Heart left ventricle (tissue), 13 donors: ENCODE measurements around the gene VIP.

Source experiments
- CTCF ChIP-seq, 12 donors: fragments of 200-600 bp; sonication (generic) in 4 of 12; IDR thresholded peaks; one replicate each; pipeline versions ENCODE4 v1.5.0 to v1.8.0; 2018 to 2022; ENCODE audit warnings: antibody characterized with exemption in 12 of 12, mild to moderate bottlenecking in 5 of 12
- POLR2A ChIP-seq, 2 donors: fragments of 450-650 bp; IDR thresholded peaks; one replicate each; pipeline ENCODE4 v1.6.1; 2017; ENCODE audit warnings: antibody characterized with exemption in 2 of 2, mild to moderate bottlenecking in 2 of 2, moderate library complexity in 2 of 2
- donor health status: ischemic (EF 13 %, LVEDD 7.1; RV severe dilation, severe dysfunction).
- donor health status: DM: no; HTN: yes; CAD: no.
- donor health status: DM: no; HTN: no; CAD: no.
- donor health status: ischemic (EF 25% LVEDD 6.9; RV normal size, moderate dysfunction).
- donor health status: ischemic (EF 25% LVEDD 5.7; RV mildly dilated, moderate dysfunction).
- donor health status: ischemic (EF 35%, LVEDD 5.7; RV mildly dilated, moderate dysfunction).
- donor health status: nonischemic (EF 11% LVEDD 7.7; RV severe dilation, severe dysfunction).
- donor health status: DM: yes; HTN: yes; CAD: no.
- donor health status: PGD.
- donor health status: ischemic (EF 29% LVEDD 5.4; RV normal size, mild dysfunction).
- donor health status: nonischemic (EF 23%, LVEDD 6.1; RV moderate dilation, normal function).

DNA sequence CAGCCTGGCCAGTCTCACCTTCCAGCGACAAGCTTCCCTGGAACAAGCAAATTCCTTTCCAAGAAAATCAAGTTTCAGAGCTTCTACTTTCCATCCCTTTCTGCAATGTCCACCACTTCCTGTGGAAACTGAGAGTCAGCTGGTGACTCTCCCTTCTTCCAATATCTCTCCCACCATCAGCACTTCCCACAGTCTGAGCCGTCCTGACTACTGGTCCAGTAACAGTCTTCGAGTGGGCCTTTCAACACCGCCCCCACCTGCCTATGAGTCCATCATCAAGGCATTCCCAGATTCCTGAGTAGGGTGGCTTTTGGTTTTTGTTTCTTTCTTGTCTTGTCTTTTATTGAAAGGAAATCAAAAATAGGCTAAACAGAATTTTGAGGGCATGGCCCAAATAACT lies 28.6 kb upstream of the VIP start:
- TF ChIP-seq CTCF (IDR thresholded peaks at IDR 0.05) (no peak), POLR2A (IDR thresholded peaks at IDR 0.05) (no peak)
